Loucy (cell line): Measurements from ENCODE around the gene OTUD4.

Source experiments
- CTCF ChIP-seq: fragments of 200-600 bp; sonication (generic); conservative IDR thresholded peaks from 2 replicates; pipeline ENCODE4 v1.5.1; 2014; ENCODE audit warnings: mild to moderate bottlenecking, antibody characterized with exemption, low read length
- EZH2phosphoT487 ChIP-seq: fragments of 200-600 bp; IDR thresholded peaks from 2 replicates; pipeline ENCODE4 v1.6.1; 2018; ENCODE audit warnings: antibody characterized with exemption, mild to moderate bottlenecking, moderate library complexity, borderline replicate concordance

GRCh38 chr4:145093638-145094037 lies 86.8 kb downstream of the OTUD4 start:
- TF ChIP-seq CTCF (no peak), EZH2phosphoT487 (no peak)
